Trophoblast cell (in vitro differentiated cells and primary cell): ENCODE data around the gene ASPRV1.

Experiments used
- DNase-seq, 2 donors: peaks; one replicate each; pipeline ENCODE4 v3.0.0-alpha.2; 2016
- H2AFZ ChIP-seq: 2 replicates; pipeline ENCODE4 v1.6.1; 2013; ENCODE audit warnings: low read length, moderate library complexity, mild to moderate bottlenecking; ENCODE audit not compliant: insufficient read depth, poor library complexity
- H2AK5ac ChIP-seq: 2 replicates; pipeline ENCODE4 v1.6.1; 2013; ENCODE audit warnings: mild to moderate bottlenecking, low read length
- H2BK120ac ChIP-seq: 2 replicates; pipeline ENCODE4 v1.6.1; 2013; ENCODE audit warnings: low read length, mild to moderate bottlenecking, moderate library complexity; ENCODE audit not compliant: insufficient read depth, poor library complexity
- H2BK12ac ChIP-seq: 2 replicates; pipeline ENCODE4 v1.6.1; 2013; ENCODE audit warnings: mild to moderate bottlenecking, low read length, moderate library complexity
- H2BK5ac ChIP-seq: 2 replicates; pipeline ENCODE4 v1.6.1; 2013; ENCODE audit warnings: low read length, low read depth, moderate library complexity, mild to moderate bottlenecking; ENCODE audit not compliant: poor library complexity
- H3K14ac ChIP-seq: 2 replicates; pipeline ENCODE4 v1.6.1; 2013; ENCODE audit warnings: mild to moderate bottlenecking, low read length
- H3K18ac ChIP-seq: 2 replicates; pipeline ENCODE4 v1.6.1; 2013; ENCODE audit warnings: mild to moderate bottlenecking, low read length
- H3K23ac ChIP-seq: 2 replicates; pipeline ENCODE4 v1.6.1; 2013; ENCODE audit warnings: low read length
- H3K27ac ChIP-seq: 2 replicates; pipeline ENCODE4 v1.5.1; 2013; ENCODE audit warnings: low read depth, mild to moderate bottlenecking, inconsistent platforms, low read length, moderate library complexity
- H3K27me3 ChIP-seq: 2 replicates; pipeline ENCODE4 v1.6.1; 2013; ENCODE audit warnings: inconsistent platforms, mild to moderate bottlenecking, low read length, moderate library complexity; ENCODE audit not compliant: insufficient read depth
- H3K36me3 ChIP-seq, 2 experiments: 1 replicate in 1 of 2; 2 replicates in 1 of 2; pipeline ENCODE4 v1.6.1; 2013; ENCODE audit warnings: low read length in 2 of 2, mild to moderate bottlenecking in 2 of 2, moderate library complexity in 1 of 2; ENCODE audit not compliant: insufficient read depth in 2 of 2, control insufficient read depth in 1 of 2
- H3K4ac ChIP-seq: 2 replicates; pipeline ENCODE4 v1.6.1; 2013; ENCODE audit warnings: low read depth, mild to moderate bottlenecking, low read length, moderate library complexity
- H3K4me1 ChIP-seq, 2 experiments: 1 replicate in 1 of 2; 2 replicates in 1 of 2; pipeline ENCODE4 v1.6.1; 2013; ENCODE audit warnings: low read length in 2 of 2, mild to moderate bottlenecking in 2 of 2, moderate library complexity in 1 of 2; ENCODE audit not compliant: insufficient read depth in 2 of 2, control insufficient read depth in 1 of 2
- H3K4me2 ChIP-seq: 2 replicates; pipeline ENCODE4 v1.6.1; 2013; ENCODE audit warnings: inconsistent platforms, mild to moderate bottlenecking, low read length, moderate library complexity
- H3K4me3 ChIP-seq: 2 replicates; pipeline ENCODE4 v1.5.1; 2013; ENCODE audit warnings: mild to moderate bottlenecking, low read depth, low read length, inconsistent platforms
- H3K79me1 ChIP-seq: one replicate; pipeline ENCODE4 v1.6.1; 2013; ENCODE audit warnings: low read length
- H3K79me2 ChIP-seq: 2 replicates; pipeline ENCODE4 v1.6.1; 2013; ENCODE audit warnings: low read length, mild to moderate bottlenecking; ENCODE audit not compliant: control insufficient read depth, insufficient read depth, poor library complexity
- H3K9ac ChIP-seq: 2 replicates; pipeline ENCODE4 v1.6.1; 2013; ENCODE audit warnings: mild to moderate bottlenecking, low read length
- H3K9me3 ChIP-seq: 2 replicates; pipeline ENCODE4 v1.6.1; 2013; ENCODE audit warnings: low read depth, mild to moderate bottlenecking, control low read depth, inconsistent platforms, low read length; ENCODE audit not compliant: insufficient read depth
- H4K12ac ChIP-seq: 2 replicates; pipeline ENCODE4 v1.6.1; 2013; ENCODE audit warnings: low read depth, mild to moderate bottlenecking, low read length, moderate library complexity
- H4K8ac ChIP-seq: 2 replicates; pipeline ENCODE4 v1.6.1; 2013; ENCODE audit warnings: low read depth, mild to moderate bottlenecking, low read length, moderate library complexity
- H4K91ac ChIP-seq: one replicate; pipeline ENCODE4 v1.6.1; 2013; ENCODE audit warnings: low read depth, mild to moderate bottlenecking, low read length, moderate library complexity
- WGBS: extraction: QIAGEN DNeasy Blood & Tissue Kit; methylation state at CpG from one replicate; pipeline ENCODE4 v1.1.7; 2013; ENCODE audit warnings: missing lambda C conversion rate; ENCODE audit not compliant: insufficient read length, insufficient coverage; ENCODE audit errors: extremely low coverage; 5-methylcytosine and 5-hydroxymethylcytosine counted together

ASPRV1 gene

DNA sequence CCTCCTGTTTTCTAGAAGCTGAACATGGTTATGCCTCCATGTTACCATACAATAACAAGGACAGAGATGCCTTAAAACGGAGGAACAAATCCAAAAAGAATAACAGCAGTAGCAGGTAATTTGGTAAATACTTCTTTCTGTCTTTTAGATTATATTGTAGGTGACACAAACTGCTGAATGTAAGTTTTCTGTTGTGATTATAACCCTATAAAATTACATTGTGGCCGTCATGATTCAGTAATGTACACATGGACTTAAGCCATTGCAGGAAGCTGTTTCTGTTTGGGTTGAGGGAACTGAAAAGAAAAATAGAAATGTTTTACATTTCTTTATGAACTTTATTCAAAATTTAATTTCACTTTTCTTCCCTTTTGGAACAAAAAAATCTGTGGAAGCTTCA lies 45.3 kb downstream of the ASPRV1 start:
- Histone ChIP-seq H3K4me1 (peaks cover 0 to 2% of the 10 kb centered on the region in 2 experiments), H3K4me2 (peak overlapping the region; percentile 99), H3K14ac (no peak overlapping the region), H3K27ac (no peak overlapping the region), H2BK120ac (no peak overlapping the region), H4K12ac (no peak overlapping the region), H3K4ac (no peak overlapping the region), H3K27me3 (no peaks in the 10 kb centered on the region), H4K8ac (no peak overlapping the region), H3K79me1 (peaks cover 8% of the 10 kb centered on the region), H3K4me3 (no peak overlapping the region), H3K9ac (no peak overlapping the region), H3K9me3 (no peaks in the 10 kb centered on the region), H3K79me2 (peaks cover 9% of the 10 kb centered on the region), H2BK5ac (no peak overlapping the region), H3K36me3 (peaks cover 2 to 3% of the 10 kb centered on the region in 2 experiments), H2AFZ (no peak overlapping the region), H2BK12ac (no peak overlapping the region), H2AK5ac (no peak overlapping the region), H3K18ac (no peak overlapping the region), H3K23ac (no peak overlapping the region), H4K91ac (no peak overlapping the region)
- WGBS: no CpG with 5 or more reads among the region's 2 CpGs
- DNase-seq: no peak

GRCh38 chr2:69914950-69915945 lies 46.2 kb downstream of the ASPRV1 start, which contains the start of gene MXD1:
TSS of gene MXD1 (plus strand) at chr2:69915109. CDS start at chr2:69915331, 222 bp downstream.
- Histone ChIP-seq H4K91ac (peak within 1 kb of the TSS; percentile 96), H4K8ac (peak within 1 kb of the TSS; percentile 92), H3K79me2 (peaks cover 9% of the 10 kb centered on the region), H3K14ac (peak within 1 kb of the TSS; percentile 93), H2BK12ac (peak within 1 kb of the TSS; percentile 65), H3K4ac (peak within 1 kb of the TSS; percentile 67), H3K9ac (peak within 1 kb of the TSS; percentile 90), H3K9me3 (no peaks in the 10 kb centered on the region), H3K23ac (peak within 1 kb of the TSS; percentile 34), H2AK5ac (peak within 1 kb of the TSS; percentile 94), H2AFZ (peak within 1 kb of the TSS; percentile 92), H2BK5ac (peak within 1 kb of the TSS; percentile 86), H3K18ac (peak within 1 kb of the TSS; percentile 91), H3K79me1 (peaks cover 8% of the 10 kb centered on the region), H3K4me2 (peak within 1 kb of the TSS; percentile 99), H3K27me3 (no peaks in the 10 kb centered on the region), H3K36me3 (peaks cover 3 to 4% of the 10 kb centered on the region in 2 experiments), H3K4me3 (peak within 1 kb of the TSS; percentile 94), H3K4me1 (peaks cover 0 to 2% of the 10 kb centered on the region in 2 experiments), H3K27ac (peak within 1 kb of the TSS; percentile 72), H2BK120ac (peak within 1 kb of the TSS; percentile 88), H4K12ac (peak within 1 kb of the TSS; percentile 96)
- DNase-seq: peak in 1 of 2 donors; percentile 53
- WGBS: no CpG with 5 or more reads among the region's 81 CpGs

DNA sequence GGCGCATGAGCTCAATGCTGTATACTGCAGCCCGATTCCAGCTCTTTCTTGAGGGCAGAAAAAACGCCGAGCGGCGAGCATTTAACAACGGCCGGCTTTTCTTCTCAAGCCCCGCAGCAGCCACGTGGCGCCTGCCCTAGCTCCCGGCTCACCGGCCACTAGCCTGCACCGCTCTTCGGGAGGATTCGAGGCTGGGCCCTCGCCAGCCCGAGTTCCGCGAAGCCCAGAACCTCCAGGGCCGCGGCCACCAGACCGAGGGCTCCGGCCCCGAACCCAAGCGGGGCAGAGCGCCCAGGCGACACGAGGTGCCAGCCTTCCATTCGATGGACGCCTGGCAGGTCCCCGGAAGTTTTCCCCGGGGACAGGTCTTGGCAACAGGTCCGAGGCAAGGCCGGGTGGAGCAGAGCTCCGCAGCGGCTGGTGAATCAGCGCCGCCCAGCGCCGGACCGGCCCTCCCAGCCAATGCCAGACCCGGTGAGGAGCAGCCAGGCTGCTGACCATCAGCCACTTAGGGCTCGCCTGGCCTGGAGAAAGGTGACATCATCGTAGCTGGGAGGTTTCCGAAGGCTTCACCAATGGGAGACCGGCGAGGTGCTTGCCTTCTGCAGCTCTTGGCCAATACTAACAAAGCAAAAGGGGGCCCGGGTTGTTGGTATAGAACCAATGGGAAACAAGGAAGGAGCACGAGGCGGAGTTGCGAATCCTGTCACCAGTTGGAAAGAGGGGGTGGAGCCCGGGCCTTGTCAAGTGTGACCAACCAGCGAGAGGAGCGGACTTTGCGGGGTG lies 47.1 kb downstream of the ASPRV1 start:
- peak overlapping the region; percentile 94 for H2AK5ac ChIP-seq
- peaks cover 0 to 4% of the 10 kb centered on the region in 2 experiments for H3K36me3 ChIP-seq
- peak overlapping the region; percentile 67 for H3K4ac ChIP-seq
- H3K27ac ChIP-seq: peak overlapping the region; percentile 72
- H3K4me3 ChIP-seq: peak overlapping the region; percentile 72
- peak overlapping the region; percentile 96 for H4K91ac ChIP-seq
- peak overlapping the region; percentile 88 for H2BK120ac ChIP-seq
- peak overlapping the region; percentile 91 for H3K18ac ChIP-seq
- peak overlapping the region; percentile 93 for H3K14ac ChIP-seq
- H3K9me3 ChIP-seq: no peaks in the 10 kb centered on the region
- peak overlapping the region; percentile 92 for H2AFZ ChIP-seq
- H3K23ac ChIP-seq: no peak overlapping the region
- H3K4me1 ChIP-seq: peaks cover 0 to 2% of the 10 kb centered on the region in 2 experiments
- DNase-seq: peak; percentile 100
- H3K9ac ChIP-seq: peak overlapping the region; percentile 90
- no peaks in the 10 kb centered on the region for H3K27me3 ChIP-seq
- H2BK12ac ChIP-seq: peak overlapping the region; percentile 65
- H2BK5ac ChIP-seq: peak overlapping the region; percentile 86
- peak overlapping the region; percentile 96 for H4K12ac ChIP-seq
- H3K4me2 ChIP-seq: peak overlapping the region; percentile 81
- peaks cover 9% of the 10 kb centered on the region for H3K79me2 ChIP-seq
- peaks cover 8% of the 10 kb centered on the region for H3K79me1 ChIP-seq
- peak overlapping the region; percentile 92 for H4K8ac ChIP-seq
- no CpG with 5 or more reads among the region's 56 CpGs for WGBS

GRCh38 chr2:69911985-69912563 lies 49.4 kb downstream of the ASPRV1 start:
- Histone ChIP-seq H2BK120ac (no peak overlapping the region), H3K4ac (no peak overlapping the region), H3K27ac (no peak overlapping the region), H3K4me3 (no peak overlapping the region), H3K79me1 (peaks cover 8% of the 10 kb centered on the region), H2BK5ac (no peak overlapping the region), H3K79me2 (peaks cover 9% of the 10 kb centered on the region), H3K14ac (no peak overlapping the region), H3K4me1 (peaks cover 0 to 2% of the 10 kb centered on the region in 2 experiments), H2BK12ac (no peak overlapping the region), H3K36me3 (peaks cover 2 to 11% of the 10 kb centered on the region in 2 experiments), H2AFZ (no peak overlapping the region), H2AK5ac (no peak overlapping the region), H3K4me2 (no peak overlapping the region), H3K18ac (no peak overlapping the region), H3K9me3 (no peaks in the 10 kb centered on the region), H4K91ac (no peak overlapping the region), H4K8ac (no peak overlapping the region), H3K23ac (no peak overlapping the region), H3K9ac (no peak overlapping the region), H3K27me3 (no peaks in the 10 kb centered on the region), H4K12ac (no peak overlapping the region)
- DNase-seq: peak in 1 of 2 donors; percentile 81
- WGBS: no CpG with 5 or more reads among the region's 2 CpGs
